ENCODE results near the gene GATB. TPM values are rescaled to one million over a fixed set of nuclear protein-coding genes. Genes with fewer than 3 reads are reported as not detected.

GATB gene
- total RNA-seq, 1 donor from 2014 or later, result 20.9 TPM

GRCh38 chr4:151786158-151786495 is 25.3 kb upstream of the GATB start:
- no peak for DNase-seq (ENCODE audit: low read depth)
- H3K4me3 ChIP-seq (ENCODE audit: low read depth, low read length), result no peak overlapping the region
- no peak for TF ChIP-seq CTCF (conservative IDR thresholded peaks at IDR 0.05; ENCODE audit: low read depth, low read length)

- no peak for DNase-seq (ENCODE audit: low read depth)
- no peak for TF ChIP-seq CTCF (conservative IDR thresholded peaks at IDR 0.05; ENCODE audit: low read depth, low read length)
- no peak overlapping the region for H3K4me3 ChIP-seq (ENCODE audit: low read depth, low read length)
Measured at GRCh38 chr4:151785484-151786157, 24.8 kb upstream of the GATB start.

GRCh38 chr4:151784706-151785105 is 23.9 kb upstream of the GATB start:
- TF ChIP-seq CTCF (conservative IDR thresholded peaks at IDR 0.05; ENCODE audit: low read depth, low read length), result no peak
- DNase-seq (ENCODE audit: low read depth), result no peak
- H3K4me3 ChIP-seq (ENCODE audit: low read depth, low read length), result no peak overlapping the region

DNA sequence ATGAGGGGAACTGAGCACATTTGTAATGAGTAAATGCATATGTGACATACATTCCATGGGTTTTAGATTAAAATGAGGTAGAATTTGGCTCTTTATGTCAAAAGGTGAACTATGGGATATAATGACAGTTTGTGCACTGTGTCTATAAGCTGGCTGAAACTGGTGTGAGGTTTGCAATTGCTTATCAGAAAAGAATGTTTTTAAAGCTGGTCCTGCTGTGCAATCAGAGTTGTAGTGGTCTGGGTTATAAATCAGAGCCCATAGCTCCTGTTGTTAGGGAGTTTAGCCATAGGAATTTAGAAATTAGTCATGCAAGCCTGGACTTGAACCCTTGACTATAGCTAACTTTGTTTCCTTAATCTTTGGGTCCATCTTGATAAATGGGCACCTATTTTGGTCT is 23.1 kb upstream of the GATB start:
- H3K4me3 ChIP-seq (ENCODE audit: low read depth, low read length), result no peak overlapping the region
- no peak for TF ChIP-seq CTCF (conservative IDR thresholded peaks at IDR 0.05; ENCODE audit: low read depth, low read length)
- DNase-seq (ENCODE audit: low read depth), result no peak

DNA sequence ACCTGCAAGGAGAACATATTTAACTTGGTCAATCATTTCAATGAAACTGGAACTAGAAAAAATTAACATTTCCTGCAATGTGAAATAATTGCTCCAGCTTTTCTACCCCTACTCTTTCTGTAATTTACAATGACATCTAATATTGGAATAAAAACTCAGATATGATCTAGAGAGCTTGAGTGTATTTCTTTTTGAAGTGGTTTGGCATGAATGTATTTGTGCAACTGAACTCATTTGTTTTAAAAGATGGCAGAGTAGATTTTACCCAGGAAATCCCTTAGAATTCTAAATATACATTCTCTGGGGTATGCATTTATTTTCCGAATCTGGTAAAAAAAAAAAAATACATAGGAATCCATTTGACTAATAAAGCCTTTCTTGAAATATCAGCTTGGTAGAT is 21.5 kb upstream of the GATB start:
- no peak for DNase-seq (ENCODE audit: low read depth)
- H3K4me3 ChIP-seq (ENCODE audit: low read depth, low read length), result no peak overlapping the region
- TF ChIP-seq CTCF (conservative IDR thresholded peaks at IDR 0.05; ENCODE audit: low read depth, low read length), result no peak

GRCh38 chr4:151781026-151781425 is 20.2 kb upstream of the GATB start:
- DNase-seq (ENCODE audit: low read depth), result no peak
- no peak overlapping the region for H3K4me3 ChIP-seq (ENCODE audit: low read depth, low read length)
- TF ChIP-seq CTCF (conservative IDR thresholded peaks at IDR 0.05; ENCODE audit: low read depth, low read length), result no peak

DNA sequence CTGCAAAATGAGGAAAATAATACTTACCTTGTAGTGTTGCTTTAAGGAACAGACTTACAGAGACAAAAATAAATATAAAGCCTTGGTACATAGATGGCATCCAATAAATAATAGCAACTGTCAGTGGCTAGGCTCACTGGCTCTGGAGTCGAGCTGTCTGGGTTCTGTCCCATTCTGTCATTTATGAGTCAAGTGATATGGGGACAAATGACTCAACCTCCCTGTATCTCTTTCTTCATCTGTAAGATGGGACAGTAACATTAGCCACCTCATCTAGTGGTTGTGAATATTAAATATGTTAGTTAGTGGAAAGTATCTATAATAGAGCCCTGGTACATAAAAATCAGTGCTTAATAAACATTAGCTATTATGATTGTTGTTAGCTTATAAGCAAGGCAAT is 16.7 kb upstream of the GATB start:
- no peak for DNase-seq (ENCODE audit: low read depth)
- TF ChIP-seq CTCF (conservative IDR thresholded peaks at IDR 0.05; ENCODE audit: low read depth, low read length), result no peak
- H3K4me3 ChIP-seq (ENCODE audit: low read depth, low read length), result no peak overlapping the region
